Medulla oblongata (tissue), 1 donor: ENCODE data around the gene CDS2.
"Not testable (repeated sequence)": the region's sequence is repeated elsewhere in the genome, so short reads cannot be mapped to it uniquely, and the experiment has no call there.

ENCODE experiments used
- DNase-seq: peaks from one replicate; pipeline ENCODE4 v3.0.0-alpha.2; 2015; ENCODE audit errors: extremely low spot score

The CDS2 gene

DNA sequence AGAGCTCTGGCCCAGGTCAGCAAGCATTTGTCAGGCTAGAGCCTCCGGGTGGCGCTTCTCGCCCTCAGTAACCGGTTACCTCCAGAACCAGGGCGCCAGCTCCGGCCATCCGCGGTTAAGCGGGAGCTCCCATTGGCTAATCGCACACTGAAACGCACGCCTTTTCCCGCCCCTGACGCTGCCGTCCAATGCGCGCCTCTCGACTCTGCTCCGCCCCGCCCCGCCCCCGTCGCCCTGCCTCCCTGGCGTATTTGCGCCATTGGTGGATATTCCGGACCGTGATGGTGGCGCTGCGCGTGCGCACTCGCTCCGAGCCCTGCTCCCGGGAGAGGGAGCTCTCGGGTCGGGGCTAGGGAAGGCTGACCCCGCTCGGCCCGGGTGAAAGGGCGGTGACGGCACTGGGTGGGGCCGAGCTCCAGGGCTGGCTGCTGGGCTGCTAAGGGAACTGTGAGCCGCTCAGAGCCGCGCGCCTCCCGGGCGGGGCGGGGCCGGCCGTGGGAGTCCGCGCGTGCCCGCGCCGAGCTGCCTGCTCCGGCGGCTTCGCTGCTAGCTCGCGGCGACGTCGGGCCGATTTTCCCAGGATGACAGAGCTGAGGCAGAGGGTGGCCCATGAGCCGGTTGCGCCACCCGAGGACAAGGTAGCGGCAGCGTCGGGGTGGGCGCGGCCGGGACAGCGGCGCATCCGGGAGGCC is at the start of gene CDS2:
TSS of gene CDS2 (plus strand) at position 497 of the 692 bp plus-strand sequence. CDS start at position 582, 85 bp downstream.
- DNase-seq: peak; percentile 99

DNA sequence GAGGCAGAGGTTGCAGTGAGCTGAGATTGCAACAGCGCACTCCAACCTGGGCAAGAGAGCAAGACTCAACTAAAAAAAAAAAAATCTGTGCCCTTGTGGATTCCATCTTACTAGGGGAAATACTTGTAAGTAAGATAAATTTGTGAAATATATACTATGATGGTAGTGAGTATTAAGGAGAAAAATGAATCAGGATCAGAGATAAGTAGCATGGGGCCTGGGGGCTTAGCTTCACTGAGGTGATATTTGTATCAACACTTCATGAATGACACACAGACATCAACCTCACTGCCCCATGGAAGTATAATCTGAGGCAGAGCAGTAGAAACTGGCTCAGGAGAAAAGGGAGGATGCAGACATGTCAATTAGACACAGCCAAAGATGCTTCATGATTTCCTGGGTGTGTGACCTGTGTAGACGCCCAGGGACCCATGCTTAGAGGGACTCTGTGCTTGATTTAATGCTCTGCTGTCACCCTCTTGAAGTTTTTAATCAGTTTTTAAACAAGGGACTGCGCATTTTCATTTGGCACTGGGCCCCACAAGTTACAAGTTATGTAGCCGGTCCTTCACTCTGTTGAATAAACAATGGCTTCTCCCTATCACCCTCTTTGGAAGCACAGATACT is 48.9 kb upstream of the CDS2 start:
- no peak for DNase-seq

DNA sequence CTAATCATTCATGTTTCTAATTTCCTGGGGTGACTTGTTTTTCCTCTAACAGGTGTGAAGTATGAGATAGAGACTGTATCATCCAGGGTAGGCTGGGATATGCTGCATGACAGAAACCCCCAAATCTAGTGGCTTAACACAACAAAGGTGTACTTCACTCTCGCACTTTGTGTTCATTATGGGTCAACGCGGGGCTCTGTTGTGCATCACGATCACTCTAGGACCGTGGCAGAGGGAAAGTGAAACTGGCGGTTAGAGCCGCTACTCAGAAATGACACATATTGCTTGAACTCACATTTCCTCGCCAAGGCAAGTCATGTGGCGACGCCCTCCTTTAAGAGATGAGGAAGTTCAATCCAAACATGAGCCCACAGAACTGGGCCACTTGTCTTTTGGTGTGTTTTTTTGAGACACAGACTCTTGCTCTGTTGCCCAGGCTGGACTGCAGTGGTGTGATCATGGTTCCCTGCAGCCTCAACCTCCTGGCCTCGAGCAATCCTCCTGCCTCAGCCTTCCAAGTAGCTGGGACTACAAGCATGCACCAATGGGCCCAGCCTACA is 48.3 kb upstream of the CDS2 start:
- DNase-seq: peak; percentile 90

DNA sequence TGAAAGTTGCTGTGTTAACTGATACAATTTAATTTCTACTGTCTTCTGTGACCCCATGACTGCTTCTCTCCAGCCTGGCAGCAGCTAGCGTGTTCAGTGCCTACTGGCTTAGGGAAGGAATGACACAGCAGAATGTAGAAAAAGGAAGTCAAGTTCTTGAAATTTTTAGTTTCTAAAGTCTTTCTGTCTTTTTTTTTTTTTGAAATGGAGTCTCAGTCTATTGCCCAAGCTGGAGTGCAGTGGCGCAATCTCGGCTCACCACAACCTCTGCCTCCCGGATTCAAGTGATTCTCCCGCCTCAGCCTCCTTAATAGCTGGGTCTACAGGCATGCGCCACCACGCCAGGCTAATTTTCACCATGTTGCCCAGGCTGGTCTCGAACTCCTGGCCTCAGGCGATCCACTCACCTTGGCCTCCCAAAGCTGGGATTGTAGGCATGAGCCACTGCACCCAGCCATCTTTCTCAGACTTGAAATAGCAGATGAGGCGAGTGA is 46.4 kb upstream of the CDS2 start:
- DNase-seq: peak; percentile 90

DNA sequence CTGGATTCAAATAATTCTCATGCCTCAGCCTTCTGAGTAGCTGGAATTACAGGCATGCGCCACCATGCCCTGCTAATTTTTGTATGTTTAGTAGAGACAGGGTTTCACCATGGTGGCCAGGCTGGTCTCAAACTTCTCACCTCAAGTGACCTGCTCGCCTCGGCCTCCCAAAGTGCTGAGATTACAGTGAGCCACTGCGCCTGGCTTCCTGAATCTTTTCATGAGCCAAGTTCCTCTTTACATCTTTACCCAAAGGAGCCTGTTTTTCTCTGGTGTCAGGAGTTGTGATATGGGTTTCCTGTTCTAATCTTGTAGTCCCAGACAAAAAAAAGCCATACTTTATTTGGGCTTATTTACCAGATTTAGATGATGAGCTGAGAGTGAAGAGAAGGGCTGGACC is 41.4 kb upstream of the CDS2 start:
- DNase-seq: peak; percentile 75

DNA sequence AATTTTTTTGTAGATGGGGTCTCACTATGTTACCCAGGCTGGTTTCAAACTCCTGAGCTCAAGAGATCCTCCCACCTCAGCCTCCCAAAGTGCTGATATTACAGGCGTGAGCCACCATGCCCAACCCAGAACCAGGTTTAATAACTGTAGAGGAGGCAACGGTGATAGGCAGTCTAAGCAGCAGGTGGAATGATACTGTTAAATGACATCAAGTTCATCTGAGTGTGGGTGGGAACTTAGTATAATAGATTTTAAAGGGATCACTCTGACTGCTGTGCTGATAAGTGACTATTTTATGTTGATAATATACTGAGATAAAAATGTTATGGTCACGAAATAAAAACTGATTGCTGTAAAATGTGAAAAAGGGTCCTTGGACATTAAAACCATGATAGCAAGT is 38.1 kb upstream of the CDS2 start:
- DNase-seq: no peak

DNA sequence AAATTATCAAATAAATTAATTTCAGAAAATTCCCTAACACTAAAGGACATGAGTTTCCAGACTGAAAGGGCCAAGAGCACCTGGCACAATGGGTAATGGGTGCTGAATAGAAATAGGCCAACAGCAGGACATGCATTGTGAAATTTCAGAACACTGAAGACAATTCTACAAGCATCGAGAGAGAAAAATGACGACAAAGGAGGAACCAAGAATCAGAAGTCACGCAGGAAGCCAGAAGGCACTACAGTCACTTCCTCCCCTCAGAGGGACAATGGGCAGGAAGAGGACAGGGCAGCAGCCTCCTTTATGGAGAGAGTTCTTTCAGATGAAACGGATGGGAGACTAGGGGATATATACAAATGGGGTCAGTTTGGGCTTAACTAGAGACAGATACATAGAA is 36.6 kb upstream of the CDS2 start:
- peak; percentile 85 for DNase-seq

DNA sequence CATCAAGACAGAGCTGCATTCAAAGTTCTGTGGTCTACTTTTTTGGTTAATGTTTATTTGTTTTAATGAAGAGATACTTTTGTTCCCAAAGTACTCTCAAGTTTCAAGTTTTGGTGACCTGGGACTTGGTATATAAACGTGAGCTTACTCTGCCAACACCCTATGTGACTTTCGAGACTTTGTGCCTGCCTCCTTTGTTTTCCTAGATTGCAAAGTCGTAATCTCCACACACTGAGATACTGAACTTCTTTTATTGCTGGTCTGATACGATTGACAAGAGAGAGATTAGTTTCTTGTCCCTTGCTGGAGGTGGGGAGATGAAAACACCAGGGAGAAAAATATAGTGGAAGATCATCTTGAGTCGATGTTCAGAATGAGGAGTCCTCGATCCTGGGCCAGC is 34.9 kb upstream of the CDS2 start:
- no peak for DNase-seq

DNA sequence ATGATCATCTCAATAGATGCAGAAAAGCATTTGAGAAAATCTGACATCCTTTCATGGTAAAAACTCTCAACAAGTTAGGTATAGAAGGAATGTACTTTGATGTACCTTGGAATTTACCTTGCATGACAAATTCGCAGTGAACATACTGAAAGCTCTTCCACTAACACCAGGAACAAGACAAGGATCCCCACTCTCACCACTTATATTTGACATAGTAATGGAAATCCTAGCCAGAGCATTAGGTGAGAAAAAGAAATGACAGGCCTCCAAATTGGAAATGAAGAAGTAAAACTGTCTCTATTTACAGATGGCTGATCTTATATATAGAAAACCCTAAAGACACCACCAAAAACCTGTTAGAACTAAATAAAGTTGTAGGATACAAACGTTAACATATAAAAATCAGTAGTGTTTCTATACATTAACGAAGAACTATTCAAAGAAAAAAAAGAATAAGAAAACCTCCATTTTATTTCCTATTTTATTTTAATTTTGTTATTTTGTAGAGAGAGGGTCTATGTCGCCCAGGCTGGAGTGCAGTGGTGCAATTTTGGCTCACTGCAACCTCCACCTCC is 34.0 kb upstream of the CDS2 start:
- no peak for DNase-seq

DNA sequence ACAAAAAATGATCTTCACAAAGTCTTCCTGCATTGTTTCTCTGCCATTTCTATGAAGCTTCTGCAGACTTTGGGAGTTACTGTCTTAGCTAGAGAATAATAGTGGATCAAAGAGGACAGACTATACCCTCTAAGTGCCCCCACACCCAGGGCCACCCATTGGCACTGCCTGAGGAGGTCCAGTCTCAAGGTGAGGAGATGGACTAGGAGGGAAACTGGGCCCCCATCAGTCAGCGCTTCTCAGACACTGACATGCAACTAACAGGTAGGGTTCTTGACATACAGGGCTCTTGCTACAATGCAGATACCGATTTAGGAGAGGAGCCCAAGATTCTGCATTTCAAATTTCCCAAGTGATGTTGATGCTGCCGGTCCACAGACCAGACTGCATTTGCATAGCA is 31.4 kb upstream of the CDS2 start:
- no peak for DNase-seq

DNA sequence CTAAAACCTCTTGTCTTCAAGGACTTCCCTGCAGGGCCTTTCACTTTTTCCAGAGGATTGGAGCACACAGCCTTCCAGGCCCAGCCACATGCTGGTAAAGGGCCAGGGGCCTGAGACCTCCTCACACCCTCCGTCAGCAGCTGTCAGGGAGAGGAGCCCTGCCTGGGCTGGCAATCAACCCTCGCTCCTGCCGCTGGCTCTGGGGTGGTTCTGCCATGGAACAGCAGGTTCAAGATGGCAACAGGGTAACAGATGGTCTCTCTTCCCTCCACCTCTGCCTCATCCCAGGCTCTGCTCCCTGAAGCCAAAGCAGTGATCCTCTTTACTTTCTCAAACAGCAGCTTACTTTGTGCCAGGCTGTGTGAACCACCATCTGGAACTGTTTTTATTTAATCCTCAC is 30.9 kb upstream of the CDS2 start:
- DNase-seq: no peak

DNA sequence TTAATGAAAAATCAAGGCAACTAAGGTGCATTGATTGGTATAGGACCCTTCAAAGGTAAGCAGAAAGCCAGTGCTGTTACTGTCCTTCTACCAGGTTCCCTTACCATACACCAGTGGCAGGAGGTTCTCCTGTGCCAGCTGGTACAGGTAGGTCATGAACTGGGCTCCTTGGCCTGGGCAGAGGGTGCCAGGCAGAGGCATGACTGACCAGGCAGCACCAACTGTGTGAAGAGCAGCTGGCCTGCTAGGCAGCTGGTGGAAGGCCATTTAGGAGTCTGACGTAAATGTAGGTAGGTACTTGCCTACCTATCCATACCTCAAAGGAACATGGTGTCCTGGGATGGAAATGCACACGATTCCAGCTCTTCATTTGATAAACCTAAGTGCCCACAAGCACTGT is 30.3 kb upstream of the CDS2 start:
- DNase-seq: no peak

DNA sequence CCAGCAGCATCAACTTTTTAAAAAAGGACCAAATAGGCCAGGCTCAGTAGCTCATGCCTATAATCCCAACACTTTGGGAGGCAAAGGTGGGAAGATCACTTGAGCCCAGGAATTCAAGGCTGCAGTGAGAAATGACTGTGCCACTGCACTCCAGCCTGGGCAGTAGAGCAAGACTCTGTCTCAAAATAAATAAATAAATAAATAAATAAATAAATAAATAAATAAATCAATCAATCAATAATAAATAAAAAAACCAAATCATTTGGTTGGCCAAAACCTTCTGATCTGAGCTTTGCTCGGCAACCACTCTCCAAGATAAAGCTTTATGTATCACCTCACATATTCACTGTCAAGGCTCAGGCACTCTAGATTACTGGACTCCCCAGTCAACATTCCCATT is 27.8 kb upstream of the CDS2 start:
- not testable (repeated sequence) for DNase-seq

DNA sequence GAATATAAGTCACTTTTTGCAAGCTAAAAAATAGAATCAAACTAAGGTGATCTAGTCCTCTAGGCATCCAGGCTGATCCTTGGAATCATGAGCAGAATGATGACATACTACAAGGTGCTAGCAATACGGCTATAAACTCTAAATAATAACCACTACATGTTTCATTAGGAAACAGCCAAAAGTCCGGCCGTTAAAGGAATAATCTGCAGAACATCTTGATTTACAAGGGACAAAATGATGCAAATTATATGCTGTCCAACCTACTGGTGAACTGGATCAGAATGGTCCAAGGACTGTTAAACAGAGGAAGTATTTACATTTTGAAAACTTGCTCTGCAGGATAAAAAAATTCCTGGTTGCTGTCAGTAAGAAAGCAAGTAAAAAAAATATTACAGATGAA is 26.9 kb upstream of the CDS2 start:
- not testable (repeated sequence) for DNase-seq

DNA sequence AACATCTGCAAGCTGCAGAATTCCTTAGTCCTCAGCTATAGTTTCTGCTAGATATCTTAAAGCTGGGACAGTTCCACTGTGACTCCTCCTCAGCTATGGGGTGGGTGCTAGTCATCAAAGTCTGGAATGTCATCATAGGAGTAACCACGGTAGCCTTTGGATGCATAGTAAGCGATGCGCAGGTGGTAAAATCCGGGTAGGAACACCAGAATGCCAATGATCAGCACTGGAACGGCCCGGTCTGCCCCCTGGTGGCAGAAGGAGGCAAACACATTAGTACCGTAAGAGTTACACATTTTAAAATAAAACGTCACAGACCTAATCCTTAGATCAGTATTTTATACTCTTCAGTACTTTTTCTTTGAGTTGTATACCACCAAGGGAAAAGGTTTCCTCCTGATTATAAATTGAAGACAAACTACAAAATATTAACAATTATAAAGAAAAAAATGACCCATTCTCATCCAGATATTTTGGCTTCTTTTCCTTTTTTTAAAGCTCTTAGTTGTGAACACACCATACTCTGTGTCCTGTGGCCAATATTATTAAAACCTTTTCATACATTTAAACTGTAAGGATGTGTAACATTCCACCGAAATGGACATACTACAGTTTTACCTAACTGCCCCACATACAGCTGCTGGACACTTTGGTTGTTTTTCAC is 26.0 kb upstream of the CDS2 start:
- DNase-seq: peak; percentile 85

DNA sequence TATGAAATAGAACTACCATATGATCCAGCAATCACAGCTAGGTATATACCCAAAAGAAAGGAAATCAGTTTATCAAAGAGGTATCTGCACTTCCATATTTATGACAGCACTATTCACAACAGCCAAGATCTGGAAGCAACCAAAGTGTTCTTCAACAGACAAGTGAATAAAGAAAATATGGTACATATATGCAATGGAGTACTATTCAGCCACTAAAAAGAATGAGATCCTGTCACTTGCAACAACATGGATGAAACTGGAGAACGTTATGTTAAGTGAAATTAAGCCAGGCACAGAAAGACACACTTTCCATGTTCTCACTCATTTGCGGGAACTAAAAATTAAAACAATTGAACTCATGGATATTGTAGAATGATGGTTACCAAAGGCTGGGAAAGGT is 22.3 kb upstream of the CDS2 start:
- DNase-seq: no peak

DNA sequence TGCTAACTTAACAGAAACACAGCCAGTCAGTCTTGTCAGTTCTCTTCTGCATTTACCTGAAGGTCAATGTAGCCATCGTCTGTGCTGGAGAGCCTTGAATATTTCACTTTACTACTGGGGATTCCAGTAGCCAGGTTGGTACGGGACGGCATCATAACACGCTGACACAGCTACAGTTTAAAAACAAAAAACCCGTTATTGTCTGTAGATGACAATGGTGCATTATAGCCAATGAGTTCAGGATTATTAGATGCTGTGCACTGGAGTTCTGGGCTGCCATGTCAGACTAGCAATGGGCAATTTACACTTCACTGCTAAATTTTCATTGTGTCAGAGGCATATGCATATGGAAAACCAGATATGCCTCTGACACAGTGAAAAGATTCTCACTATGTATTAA is 17.5 kb upstream of the CDS2 start:
- peak; percentile 54 for DNase-seq

DNA sequence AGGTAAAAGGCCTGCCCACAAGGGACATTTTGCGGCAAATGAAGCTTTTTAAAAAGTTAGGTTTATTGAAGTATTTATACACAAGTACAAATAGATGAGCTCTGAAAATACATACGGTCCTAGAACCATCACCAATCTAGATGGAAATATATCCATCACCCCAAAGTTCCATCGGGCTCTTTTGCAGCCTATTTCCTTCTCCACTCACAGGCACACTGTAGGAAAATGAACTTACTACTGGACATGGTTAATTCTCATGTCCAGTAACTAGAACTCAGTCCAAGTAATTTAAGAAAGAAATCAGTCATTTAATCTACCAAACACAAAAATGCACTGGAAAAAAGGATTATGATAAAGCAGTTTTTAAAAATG is 13.2 kb upstream of the CDS2 start:
- DNase-seq: no peak

DNA sequence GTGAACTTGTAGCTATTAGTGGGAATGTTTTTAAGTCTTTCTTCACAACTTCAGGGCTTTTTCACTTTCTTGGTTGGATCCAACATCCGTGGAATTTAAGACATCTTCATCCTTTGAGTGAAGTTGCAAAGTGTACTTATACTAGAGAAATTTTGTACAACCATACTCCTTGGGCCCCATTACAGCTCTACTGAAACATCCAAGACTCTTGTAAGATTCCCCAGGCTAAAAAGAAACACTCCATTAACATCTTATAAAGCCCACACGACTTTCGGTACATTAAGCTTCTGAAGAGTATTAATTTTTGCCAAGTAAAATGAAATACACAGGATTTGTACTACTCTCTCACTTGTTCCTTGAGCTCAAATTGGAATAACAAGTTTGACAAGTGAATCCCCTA is 12.4 kb upstream of the CDS2 start:
- no peak for DNase-seq

DNA sequence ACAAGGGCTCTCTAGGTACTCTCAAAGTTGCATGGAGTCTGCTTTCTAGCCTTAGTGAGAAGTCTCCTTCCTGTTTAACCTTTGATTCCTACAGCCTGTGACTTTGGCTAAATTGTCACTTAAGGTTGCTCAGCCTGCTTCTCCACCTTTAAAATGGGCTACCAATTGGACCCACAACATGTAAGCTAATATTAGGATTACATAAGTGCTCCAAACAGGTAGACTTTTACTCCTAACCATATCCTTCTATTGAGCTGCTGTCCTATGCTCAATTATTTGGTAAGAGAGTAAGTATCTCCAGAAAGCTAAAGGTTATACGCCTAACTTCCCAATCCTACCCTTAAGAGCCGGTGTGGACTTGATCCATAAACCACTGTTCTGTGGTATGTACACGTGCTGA is 9.9 kb upstream of the CDS2 start:
- no peak for DNase-seq

DNA sequence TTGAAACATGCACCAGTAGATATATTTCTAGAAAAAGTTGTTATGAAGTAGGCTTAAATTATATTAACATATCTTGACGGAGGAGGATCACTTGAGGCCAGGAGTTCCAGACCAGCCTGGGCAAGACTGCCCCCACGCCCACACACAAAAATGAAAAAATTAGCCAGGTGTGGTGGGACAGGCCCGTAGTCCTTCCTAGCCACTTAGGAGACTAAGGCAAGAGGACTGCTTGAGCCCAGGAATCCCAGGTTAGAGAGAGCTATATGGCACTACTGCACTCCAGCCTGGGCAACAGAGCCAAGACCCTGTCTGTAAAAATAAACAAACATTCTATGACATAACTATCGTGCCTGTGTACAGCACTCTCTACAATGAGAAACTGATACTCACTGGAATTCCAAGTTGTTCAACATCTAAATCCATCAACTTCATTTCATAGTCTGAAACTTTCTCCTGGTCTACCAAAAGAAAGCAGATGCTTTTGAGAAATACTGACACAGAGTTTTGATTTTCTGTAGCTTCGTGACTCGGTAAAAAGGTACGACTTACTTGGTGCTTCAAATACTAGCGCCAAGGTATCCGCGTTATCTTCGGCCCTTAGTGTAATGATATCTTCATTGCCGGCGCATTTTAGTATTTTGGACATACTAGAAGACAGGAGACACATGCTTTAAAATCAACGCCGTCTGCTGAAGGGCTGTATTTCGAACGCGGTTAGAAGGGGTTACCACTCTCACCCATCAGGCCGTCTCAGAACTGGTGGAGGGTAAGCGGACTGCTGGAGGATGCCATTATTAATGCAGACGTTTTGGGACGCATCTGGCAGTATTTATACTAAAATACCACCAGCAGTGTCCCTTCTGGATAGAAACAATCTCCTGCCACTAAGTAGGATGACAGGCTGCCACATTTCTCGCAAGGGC is 8.3 kb upstream of the CDS2 start:
- DNase-seq: no peak

DNA sequence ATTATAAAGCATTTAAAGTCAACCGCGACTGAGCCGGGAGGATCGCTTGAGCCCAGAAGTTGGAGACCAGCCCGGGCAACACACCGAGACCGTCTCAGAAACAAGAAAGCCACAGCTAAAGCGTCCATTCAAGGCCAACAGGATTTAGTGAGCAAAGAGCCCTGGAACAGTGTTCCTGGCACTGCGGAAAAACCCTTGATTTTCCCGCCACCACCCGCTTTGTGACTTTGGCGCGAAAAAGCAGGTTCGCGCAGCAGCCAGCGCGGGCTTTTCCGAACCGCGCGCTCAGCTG is 7.7 kb upstream of the CDS2 start:
- no peak for DNase-seq
